Inflammatory macrophage treated with lipopolysaccharide for 4 hours (primary cell): ENCODE measurements around the gene GNAT1.
"Not testable (repeated sequence)": the region's sequence is repeated elsewhere in the genome, so short reads cannot be mapped to it uniquely, and the experiment has no call there.

Experiments
- DNase-seq: peaks from one replicate; pipeline ENCODE4 v3.0.0-alpha.2; 2020

GNAT1 gene

GRCh38 chr3:50224639-50225038 lies 33.2 kb downstream of the GNAT1 start:
- DNase-seq: no peak

GRCh38 chr3:50226888-50227389 lies 35.5 kb downstream of the GNAT1 start:
- peak; percentile 38 for DNase-seq

GRCh38 chr3:50227390-50228183 lies 36.2 kb downstream of the GNAT1 start:
- DNase-seq: peak; percentile 87

- not testable (repeated sequence) for DNase-seq
These were observed 36.9 kb downstream of the GNAT1 start for GRCh38 chr3:50228184-50228763.

GRCh38 chr3:50229490-50229889 lies 38.1 kb downstream of the GNAT1 start:
- no peak for DNase-seq

- DNase-seq: peak; percentile 62
These were observed 38.8 kb downstream of the GNAT1 start for GRCh38 chr3:50230104-50230793.

GRCh38 chr3:50230794-50231125 lies 39.4 kb downstream of the GNAT1 start:
- DNase-seq: no peak

GRCh38 chr3:50231581-50231980 lies 40.2 kb downstream of the GNAT1 start:
- DNase-seq: no peak

GRCh38 chr3:50232303-50232702 lies 40.9 kb downstream of the GNAT1 start:
- no peak for DNase-seq

- DNase-seq: no peak
These were observed 41.8 kb downstream of the GNAT1 start for GRCh38 chr3:50233176-50233575.

- peak; percentile 99 for DNase-seq
These were observed 44.5 kb downstream of the GNAT1 start, which contains the start of gene GNAI2 for GRCh38 chr3:50235716-50236483. Gene GNAI2 (plus strand): TSS chr3:50236204. CDS start chr3:50236336, 132 bp downstream.

GRCh38 chr3:50236484-50237132 lies 45.2 kb downstream of the GNAT1 start:
- no peak for DNase-seq

GRCh38 chr3:50237133-50237651 lies 45.8 kb downstream of the GNAT1 start:
- peak; percentile 44 for DNase-seq

- DNase-seq: peak; percentile 96
These were observed 46.5 kb downstream of the GNAT1 start for GRCh38 chr3:50237754-50238548.

GRCh38 chr3:50238549-50239026 lies 47.2 kb downstream of the GNAT1 start:
- DNase-seq: peak; percentile 71

GRCh38 chr3:50239649-50240048 lies 48.2 kb downstream of the GNAT1 start:
- no peak for DNase-seq

- no peak for DNase-seq
These were observed 49.8 kb downstream of the GNAT1 start for GRCh38 chr3:50241163-50241562.

- no peak for DNase-seq
These were observed 50.4 kb downstream of the GNAT1 start for GRCh38 chr3:50241713-50242380.

- DNase-seq: no peak
These were observed 51.0 kb downstream of the GNAT1 start for GRCh38 chr3:50242381-50242770.

GRCh38 chr3:50242851-50243542 lies 51.6 kb downstream of the GNAT1 start:
- DNase-seq: peak; percentile 96
